HG03439 (cell line): ENCODE measurements around the gene HLA-DQB1.
"Not testable (repeated sequence)": the region's sequence is repeated elsewhere in the genome, so short reads cannot be mapped to it uniquely, and the experiment has no call there.

ENCODE experiments used
- ATAC-seq: cut with Tn5 transposase; IDR thresholded peaks from one replicate; pipeline ENCODE4 v1.9.1; 2021; ENCODE audit warnings: mild to moderate bottlenecking, moderate library complexity; ENCODE audit not compliant: unreplicated experiment

HLA-DQB1 gene

DNA sequence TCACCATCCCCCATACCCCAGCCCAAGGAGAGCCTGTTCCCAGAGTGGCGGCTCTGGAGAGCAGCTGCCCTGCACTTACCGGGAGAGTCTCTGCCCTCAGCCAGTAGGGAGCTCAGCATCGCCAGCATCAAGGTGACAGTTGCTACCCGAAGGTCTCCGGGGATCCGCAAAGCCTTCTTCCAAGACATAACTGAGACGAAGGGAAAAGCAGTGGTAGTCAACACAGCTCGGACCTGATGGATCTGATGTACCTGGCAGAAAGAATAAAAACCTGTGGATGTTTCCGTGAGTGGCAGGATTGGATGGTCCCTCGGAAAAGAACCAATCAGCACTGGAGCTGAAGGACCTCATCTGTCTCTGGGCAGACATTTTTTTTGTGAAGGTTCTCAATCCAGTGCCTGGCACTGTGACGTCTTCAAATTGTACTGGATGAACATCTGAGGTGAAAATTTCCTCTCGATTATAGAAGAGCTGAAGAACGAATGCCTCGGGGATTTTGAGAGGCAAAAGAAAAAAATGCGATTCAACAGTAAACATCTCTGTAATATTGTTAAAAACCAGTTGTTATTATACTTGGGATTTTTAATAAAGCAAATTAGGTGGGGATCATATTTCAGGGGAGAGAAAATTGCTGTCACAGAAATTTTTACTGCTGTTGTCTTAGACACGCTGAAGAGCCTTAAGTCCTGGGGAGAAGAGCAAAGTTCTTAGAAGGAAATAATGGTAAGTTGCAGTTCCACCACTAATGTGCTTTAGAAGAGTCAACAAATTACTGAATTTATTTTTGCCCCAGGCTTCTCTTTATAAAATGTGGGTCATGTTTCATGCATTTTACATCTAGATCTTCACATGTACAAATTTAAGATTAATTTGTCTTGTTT lies at the start of gene HLA-DQB1:
TSS of gene HLA-DQB1 (minus strand) at position 238 of the 881 bp plus-strand sequence. CDS start at position 188, 50 bp downstream.
- ATAC-seq, result peak; percentile 57

DNA sequence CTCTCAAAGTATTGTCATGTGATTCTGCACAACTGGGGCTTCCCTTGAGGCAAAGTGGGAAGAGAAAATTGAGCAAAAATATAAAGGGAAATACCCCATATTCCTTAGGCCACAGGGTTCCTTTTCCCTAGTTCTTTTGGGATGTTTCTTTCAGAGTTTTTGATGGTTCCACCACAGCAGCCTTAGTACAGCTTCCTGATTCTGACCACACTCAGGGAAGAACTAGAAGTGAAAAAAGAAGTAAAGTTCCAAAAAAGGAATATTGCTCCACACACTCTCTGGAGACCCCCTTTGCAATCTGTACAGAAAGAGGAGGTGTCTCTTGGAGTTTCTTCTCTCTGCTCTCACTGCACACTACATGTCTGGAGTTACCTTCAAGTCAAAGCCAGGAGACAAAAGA lies 46.8 kb upstream of the HLA-DQB1 start:
- no peak for ATAC-seq

DNA sequence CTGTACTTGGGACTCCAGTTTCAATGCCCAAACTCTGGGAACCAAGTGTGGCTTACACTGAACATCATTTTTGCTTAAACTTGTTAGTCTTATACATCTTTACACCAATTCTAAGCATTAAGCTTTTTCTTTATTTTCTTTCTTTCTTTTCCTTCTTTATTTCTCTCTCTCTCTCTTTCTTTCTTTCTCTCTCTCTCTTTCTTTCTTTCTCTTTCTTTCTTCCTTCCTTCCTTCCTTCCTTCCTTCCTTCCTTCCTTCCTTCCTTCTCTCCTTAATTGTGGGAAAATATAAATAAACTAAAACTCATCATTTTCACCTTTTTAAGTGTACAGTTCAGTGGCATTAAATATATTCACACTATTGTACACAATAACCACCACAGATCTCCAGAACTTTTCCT lies 43.2 kb upstream of the HLA-DQB1 start:
- ATAC-seq, result no peak

- ATAC-seq, result not testable (repeated sequence)
These were observed 38.7 kb upstream of the HLA-DQB1 start for GRCh38 chr6:32705164-32705563.

DNA sequence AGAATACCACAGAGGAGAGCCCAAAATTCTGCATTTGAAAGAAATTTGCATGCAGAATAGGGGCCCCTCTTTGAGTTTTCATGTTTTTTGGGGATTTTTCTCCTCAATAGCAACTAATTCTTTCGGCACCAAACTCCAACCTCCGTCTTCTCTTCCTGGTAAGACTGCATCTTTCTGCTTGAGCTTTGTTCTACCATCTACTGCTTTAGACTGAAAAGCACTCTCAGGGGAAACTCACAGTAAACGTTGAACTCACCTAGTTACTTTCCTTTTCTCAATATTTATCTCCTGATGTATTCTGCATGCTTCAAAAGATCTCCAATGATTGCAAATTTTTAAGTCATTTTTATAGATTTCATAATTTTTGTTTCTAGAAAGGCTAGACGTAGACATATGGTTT lies 36.9 kb upstream of the HLA-DQB1 start:
- ATAC-seq, result no peak

DNA sequence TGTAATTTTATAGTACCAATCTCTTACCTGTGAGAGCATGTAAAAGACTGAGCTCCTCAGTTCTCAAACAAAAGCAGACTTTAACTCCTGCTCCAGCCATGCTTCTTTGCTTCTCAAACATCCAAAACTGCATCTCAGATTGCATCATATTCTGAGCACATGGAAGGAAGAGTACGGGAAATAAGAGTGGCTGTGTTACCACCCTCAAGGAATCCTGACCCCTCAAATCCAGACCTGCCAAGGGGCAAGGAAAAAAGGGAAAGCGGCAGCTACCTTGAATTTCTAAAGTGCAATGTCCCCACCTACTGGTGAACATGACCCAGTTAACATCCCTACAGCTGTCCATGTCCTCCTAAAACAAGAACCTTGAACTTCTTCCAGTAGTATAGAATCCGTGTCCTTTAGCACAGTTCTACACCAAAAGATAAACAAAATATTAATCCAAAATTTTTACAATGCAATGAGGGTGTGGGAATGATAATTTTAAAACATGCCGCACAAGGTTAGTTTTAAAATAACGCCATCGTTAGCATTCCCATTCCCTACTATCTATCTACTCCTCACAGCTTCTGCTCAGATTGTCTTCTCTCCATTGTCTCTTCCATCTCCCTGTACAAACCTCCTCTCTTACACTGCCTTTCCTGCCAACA lies 34.1 kb upstream of the HLA-DQB1 start:
- ATAC-seq, result no peak

GRCh38 chr6:32697031-32697430 lies 30.6 kb upstream of the HLA-DQB1 start:
- ATAC-seq, result no peak

DNA sequence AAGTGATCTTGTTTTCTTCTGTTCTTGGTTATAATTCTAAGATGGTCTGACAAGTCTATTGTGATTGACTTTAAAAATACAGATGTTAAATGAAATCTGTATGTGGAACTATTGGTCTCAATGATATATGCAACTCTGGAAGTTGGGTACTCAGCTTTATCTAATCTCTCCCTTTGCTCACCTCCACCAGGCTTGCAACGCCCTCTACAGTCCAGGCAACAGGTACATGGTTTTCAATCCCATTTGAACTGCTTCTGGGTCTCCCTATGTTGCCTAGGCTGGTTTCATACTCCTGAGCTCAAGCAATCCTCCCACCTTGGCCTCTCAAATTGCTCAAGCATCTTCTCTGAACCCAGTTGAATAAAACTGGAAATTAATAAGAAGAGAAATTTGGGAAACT lies 25.6 kb upstream of the HLA-DQB1 start:
- ATAC-seq, result no peak

- no peak for ATAC-seq
These were observed 23.4 kb upstream of the HLA-DQB1 start for GRCh38 chr6:32689531-32690501.

DNA sequence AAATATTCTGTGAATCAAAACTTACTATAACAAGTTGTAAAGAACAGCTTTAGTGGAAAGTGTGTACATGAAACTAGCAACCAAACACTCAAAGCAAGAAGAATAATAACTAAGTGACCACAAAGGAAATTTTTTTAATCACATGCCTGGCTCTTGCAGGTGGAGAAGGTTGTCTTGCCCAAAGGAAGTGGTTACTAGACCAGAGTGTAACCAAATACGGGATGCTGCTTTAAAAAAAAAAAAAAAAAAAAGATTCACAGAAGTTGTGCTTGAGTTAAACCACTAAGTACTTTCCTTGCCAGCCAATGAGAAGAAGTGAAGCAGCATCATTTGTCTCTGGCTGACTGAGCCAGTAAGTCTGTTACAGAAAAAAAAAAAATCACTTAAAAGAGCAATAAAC lies 19.1 kb upstream of the HLA-DQB1 start:
- peak; percentile 78 for ATAC-seq

DNA sequence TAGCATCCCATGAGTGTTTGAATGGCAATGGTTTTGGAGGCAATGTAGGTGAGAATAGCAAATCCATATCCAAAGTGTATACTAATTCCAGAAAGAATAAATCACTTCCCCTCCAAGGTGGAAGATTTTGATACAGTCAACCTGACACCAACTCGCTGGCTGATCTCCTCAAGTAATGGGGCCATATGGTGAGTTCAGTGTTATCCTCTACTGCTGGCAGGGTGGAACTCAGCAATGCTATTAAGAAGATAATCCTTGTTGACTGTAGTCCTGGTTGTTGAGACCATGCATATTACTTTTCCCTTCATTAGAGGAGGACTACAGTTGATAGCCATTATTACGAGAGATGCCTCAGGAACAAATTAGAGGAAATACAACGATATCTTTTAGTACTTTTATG lies 17.8 kb upstream of the HLA-DQB1 start:
- ATAC-seq, result no peak

GRCh38 chr6:32680055-32680454 lies 13.6 kb upstream of the HLA-DQB1 start:
- no peak for ATAC-seq

GRCh38 chr6:32679492-32679891 lies 13.0 kb upstream of the HLA-DQB1 start:
- no peak for ATAC-seq

DNA sequence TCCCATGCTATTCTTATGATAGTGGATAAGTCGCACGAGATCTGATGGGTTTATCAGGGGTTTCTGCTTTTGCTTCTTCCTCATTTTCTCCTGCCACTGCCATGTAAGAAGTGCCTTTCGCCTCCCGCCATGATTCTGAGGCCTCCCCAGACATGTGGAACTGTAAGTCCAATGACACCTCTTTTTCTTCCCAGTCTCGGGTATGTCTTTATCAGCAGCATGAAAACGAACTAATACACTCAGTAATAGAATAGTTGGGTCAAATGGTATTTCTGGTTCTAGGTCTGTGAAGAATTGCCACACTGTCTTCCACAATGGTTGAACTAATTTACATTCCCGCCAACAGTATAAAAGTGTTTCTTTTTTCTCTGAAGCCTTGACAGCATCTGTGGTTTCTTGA lies 7.7 kb upstream of the HLA-DQB1 start:
- not testable (repeated sequence) for ATAC-seq

DNA sequence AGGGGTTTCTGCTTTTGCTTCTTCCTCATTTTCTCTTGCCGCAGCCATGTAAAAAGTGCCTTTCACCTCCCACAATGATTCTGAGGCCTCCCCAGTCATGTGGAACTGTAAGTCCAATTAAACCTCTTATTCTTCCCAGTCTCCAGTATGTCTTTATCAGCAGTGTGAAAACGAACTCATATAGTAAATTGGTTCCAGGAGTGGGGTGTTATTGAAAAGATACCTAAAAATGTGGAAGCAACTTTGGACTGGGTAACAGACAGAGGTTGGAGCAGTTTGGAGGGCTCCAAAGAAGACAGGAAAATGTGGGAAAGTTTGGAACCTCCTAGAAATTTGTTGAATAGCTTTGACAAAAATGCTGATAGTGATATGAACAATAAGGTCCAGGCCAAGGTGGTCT lies 5.5 kb upstream of the HLA-DQB1 start:
- not testable (repeated sequence) for ATAC-seq

GRCh38 chr6:32669893-32670292 lies 3.4 kb upstream of the HLA-DQB1 start:
- no peak for ATAC-seq

- no peak for ATAC-seq
These were observed 2.8 kb upstream of the HLA-DQB1 start for GRCh38 chr6:32669240-32669639.

DNA sequence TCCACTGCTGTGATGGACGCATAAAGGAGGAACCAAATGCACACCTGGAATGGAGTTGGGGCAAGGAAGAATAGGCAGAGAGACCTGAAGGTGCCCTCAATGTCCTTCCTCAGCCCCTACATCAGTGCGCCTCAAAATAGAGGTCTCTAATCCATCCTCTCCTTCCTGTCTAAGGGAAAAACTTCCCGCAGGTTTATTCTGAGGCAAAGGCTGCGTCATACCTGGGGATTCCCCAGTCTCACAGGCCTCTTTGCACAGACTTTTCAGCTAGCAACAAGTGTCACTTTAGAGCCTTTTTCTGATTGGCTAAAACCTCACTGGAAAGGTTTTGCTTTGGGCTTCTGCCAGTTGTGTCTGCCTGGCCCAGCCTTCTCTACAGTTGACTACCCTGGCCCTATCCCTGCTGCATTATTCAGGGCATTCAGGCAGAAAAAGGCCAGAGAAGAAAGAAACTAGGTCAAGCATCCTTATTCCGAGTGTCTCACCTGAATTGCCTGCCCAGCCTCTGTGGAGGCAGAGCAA lies 1.8 kb upstream of the HLA-DQB1 start:
- peak; percentile 56 for ATAC-seq

GRCh38 chr6:32665661-32666060 lies 796 bp downstream of the HLA-DQB1 start:
- no peak for ATAC-seq

- ATAC-seq, result no peak
These were observed 1.6 kb downstream of the HLA-DQB1 start for GRCh38 chr6:32664827-32665362.

GRCh38 chr6:32664354-32664753 lies 2.1 kb downstream of the HLA-DQB1 start:
- no peak for ATAC-seq
